DMS79 (cell line): ENCODE data around the gene RUBCNL.
"Not testable (repeated sequence)": the region's sequence is repeated elsewhere in the genome, so short reads cannot be mapped to it uniquely, and the experiment has no call there.

Experiments used
- DNase-seq: peaks from one replicate; lab custom pipeline; 2025; lab: John Stamatoyannopoulos, UW

Gene RUBCNL

DNA sequence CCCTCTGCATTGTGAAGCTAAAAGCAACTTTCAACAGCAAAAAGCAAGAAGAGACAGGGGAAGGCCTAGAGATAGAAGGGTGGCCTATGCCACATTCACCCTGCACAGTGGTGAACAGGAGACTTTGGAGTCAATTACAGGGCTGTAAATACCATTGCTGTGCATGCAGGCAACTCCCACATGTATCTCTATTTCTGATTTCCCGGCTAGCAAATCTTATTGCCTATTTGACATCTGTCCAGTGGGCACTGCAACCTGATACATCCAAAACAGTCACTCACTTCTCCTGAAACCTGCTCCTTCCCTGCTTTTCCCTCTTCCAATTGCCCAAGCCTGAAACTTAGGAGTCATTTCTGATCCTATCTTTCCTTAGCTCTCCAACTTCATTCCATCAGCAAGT lies 13.4 kb downstream of the RUBCNL start:
- DNase-seq, result no peak

DNA sequence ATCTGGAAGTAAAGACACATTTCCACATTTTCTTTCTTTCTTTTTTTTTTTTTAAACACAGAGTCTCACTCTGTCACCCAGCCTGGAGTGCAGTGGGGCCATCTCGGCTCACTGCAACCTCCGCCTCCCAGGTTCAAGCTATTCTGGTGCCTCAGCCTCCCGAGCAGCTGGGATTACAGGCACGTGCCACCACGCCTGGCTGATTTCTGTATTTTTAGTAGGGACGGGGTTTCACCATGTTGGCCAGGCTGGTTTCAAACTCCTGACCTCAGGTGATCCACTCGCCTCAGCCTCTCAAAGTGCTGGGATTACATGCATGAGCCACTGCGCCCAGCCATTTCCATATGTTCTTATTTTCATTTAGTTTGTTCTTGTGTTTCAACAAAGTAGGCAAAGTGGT lies 14.1 kb downstream of the RUBCNL start:
- not testable (repeated sequence) for DNase-seq

DNA sequence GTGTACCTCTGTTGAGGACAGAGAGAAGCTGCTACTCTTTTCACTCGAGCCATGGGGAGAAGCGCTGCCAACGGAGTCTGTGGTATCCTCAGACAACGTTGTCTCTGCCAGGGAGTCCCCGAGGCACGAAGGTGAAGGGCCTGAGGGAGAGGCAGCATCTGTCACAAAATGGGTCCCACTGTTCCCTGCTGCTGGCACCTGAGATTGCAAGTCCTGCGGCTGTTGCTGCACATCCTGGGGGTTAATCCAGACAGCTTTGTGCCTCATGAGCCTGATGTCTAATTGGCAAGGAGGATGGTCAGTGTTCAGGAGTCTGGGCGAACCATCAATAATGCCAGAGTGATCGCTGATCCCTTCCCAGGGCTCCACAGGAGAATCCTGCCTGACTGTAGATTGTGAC lies 15.0 kb downstream of the RUBCNL start:
- DNase-seq, result no peak

GRCh38 chr13:46369506-46370277 lies 17.4 kb downstream of the RUBCNL start:
- no peak for DNase-seq

DNA sequence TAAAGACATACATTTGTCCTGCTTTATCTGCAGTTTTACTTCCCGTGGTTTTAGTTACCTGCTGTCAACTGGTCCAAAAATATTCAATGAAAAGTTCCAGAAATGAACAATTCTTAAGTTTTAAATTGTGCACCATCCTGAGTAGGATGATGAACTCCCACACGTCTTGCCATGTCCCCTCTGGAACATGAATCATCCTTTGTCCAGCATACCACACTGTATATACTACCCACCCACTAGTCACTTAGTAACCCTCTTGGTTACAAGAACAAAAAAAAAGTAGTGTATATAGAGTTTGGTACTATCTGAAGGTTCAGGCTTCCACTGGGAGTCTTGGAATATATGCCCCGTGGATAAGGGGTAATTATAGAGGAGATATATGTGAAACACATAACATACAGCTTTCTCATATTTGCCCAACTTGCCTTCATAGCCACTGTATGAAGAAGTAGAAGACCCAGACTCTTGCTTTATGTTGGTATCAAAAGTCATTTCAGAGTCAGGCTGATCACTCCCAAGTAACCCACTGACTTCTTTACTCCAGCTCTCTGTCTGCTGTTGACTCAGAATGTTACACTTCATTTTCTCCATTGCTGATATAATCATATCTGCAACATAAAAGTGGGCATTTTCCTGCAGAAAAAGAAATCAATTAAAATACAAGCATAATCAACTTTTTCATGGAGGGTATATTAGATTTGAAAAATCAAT lies 19.3 kb downstream of the RUBCNL start:
- DNase-seq, result no peak

DNA sequence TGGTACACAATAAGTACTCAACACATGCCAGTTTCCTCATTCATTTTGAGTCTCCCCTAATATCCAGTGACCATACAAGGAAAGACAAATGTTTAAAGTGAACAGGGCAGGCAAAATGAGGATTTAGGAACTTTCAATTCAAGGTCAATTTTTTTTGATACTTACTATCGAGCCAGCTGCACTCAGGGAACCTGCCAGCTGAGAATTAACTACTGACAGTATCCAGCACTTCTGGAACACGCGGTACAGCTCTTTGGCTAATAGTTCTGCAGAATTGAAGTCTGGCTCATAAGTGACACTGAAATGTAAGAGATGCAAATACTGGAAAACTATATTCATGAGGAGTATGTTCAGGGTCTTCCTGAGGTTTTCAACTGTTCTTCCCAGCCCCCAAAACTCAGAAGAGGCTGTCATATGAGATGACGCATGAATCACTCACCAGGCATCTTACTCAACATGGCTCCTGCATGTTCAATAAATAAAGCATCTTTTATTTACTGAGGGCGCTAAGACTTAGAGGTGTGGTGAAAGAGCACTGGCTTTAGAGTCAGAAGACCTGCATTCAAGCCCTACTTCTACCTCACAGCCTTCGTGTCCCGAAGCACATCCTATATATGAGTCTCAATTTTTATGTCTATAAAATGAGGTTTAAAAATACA lies 25.6 kb downstream of the RUBCNL start:
- no peak for DNase-seq

GRCh38 chr13:46360604-46361003 lies 26.4 kb downstream of the RUBCNL start:
- no peak for DNase-seq

DNA sequence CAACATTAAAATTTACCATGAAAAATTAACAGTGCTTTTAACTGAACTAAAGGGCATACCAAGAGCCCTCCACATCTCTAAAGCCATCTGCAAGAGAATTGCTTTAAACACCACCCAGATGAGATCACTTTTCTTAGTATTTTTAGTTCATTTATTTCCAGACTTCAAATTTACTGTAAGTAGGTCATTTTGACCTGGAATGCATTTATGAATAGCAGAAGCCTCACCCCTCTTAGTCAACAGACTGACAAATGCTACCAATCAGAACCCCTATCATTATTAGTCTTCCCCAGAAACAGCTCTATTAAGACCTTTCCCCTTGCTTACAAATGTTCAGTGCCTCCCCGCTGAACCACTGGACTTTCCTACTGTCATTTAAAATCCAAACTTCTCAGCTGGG lies 27.3 kb downstream of the RUBCNL start:
- no peak for DNase-seq

GRCh38 chr13:46355901-46356590 lies 31.0 kb downstream of the RUBCNL start:
- no peak for DNase-seq

GRCh38 chr13:46355088-46355468 lies 32.0 kb downstream of the RUBCNL start:
- no peak for DNase-seq

- DNase-seq, result no peak
These were observed 32.6 kb downstream of the RUBCNL start for GRCh38 chr13:46354156-46355087.

DNA sequence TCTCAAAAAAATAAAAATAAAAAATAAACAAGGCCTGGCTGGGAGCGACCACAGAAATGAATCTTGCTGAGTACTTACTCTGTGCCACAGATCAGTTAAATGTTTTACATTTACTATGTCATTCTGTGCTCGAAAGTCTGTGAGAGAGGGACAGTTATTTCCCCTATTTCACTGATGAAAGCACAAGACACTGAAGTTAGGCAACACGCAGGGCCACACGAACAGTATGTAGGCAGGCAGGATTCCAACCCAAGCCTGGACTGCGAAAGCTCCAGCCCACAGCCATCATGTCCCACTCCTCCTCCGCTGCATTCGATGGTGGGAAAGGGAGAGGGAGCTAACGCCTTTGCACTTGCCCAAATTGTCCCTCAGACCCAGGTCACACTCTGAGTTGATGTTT lies 34.2 kb downstream of the RUBCNL start:
- DNase-seq, result no peak

DNA sequence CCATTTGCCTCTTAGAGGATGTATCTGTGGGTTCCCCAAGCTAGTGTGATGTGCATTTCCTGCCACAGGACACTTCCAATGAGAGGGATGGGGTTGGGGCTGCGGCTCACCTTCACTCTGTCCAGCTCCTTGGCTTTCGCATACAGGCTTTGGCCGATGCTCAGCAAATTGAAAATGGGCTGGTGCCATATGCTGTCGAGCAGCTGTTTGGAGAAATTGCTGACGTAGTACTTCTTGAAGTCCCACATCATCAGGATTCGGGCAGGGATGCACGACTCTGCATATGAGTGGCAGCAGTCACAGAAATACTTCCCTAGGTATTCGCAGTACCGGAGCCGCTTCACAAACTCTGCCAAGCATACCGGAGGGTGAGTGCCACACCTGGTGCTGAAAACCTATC lies 37.0 kb downstream of the RUBCNL start:
- no peak for DNase-seq

GRCh38 chr13:46348961-46349360 lies 38.1 kb downstream of the RUBCNL start:
- DNase-seq, result no peak

- DNase-seq, result no peak
These were observed 39.8 kb downstream of the RUBCNL start for GRCh38 chr13:46347277-46347676.

GRCh38 chr13:46345866-46346265 lies 41.2 kb downstream of the RUBCNL start:
- DNase-seq, result no peak

GRCh38 chr13:46345398-46345797 lies 41.7 kb downstream of the RUBCNL start:
- peak; percentile 50 for DNase-seq

GRCh38 chr13:46343279-46343994 lies 43.6 kb downstream of the RUBCNL start:
- DNase-seq, result no peak

DNA sequence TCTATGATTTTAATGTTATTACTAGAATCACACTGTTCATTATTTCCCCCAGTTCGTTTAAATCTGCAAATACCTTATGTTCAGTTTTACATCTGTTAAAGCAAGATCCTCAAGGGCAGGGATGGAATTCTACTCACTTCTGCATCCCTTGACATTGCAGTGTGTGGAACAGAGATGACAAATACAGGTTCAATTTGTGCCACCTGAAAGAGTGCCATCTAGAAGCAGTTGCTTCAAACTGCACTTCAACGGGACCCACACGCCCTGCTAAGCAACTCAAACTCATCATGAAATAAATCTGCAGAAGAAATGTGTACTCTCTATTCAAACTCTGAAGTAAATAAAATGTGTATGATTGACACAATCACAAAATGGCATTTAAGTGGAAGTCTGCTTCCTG lies 44.5 kb downstream of the RUBCNL start:
- DNase-seq, result no peak

DNA sequence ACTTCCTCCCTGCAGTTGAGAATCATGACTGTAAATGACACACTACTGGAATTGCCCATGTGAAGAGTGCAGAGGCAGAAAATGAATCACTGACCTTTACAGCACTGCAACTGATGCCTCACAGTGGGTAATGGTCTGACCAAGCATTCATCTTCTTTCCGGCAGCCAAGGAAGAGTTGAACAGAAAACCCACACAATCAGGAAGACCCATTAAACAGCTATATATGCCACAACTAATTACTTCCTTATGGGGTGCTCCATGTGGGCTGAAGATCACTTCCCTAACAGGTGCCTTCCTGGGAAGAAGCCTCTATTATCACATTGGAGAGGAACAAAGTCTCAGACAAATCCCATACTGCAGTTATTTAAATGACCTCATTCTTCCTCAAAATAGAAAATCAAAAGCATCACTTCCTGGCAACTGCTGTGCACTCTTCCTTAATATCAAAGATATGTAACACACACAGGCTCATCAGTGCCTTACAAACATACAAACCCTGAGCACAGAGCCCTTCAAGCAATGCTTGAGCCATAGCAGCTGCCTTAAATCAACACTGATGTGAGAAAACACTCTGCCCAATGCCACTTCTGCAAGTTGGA lies 45.8 kb downstream of the RUBCNL start:
- peak; percentile 25 for DNase-seq
